ENCODE results near the gene FHL1. TPM values are rescaled to one million over a fixed set of nuclear protein-coding genes. Genes with fewer than 3 reads are reported as not detected.
A peak's percentile ranks its signal among the peaks of the same experiment; 100 is the strongest.

The FHL1 gene
- total and polyA plus RNA-seq, 7 donors, result 325 to 8,382 (median 6,074) TPM

DNA sequence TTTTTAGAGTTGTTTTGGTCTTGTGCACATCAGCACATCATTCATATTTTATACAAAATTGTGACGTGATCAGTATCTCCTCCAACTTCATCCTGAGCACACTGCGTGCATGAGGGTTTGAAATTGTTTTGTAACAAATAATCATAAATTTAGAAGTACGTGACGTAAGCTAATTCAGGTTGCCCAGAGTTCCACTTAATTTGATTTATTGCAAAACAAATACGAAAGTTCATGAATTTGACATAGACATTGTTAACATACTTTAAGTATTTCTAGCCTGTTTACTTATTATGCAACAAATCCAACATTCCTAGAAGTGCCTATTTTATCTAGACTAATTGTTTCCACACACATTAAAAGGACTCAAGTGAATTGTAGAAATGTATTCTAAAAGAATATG, 55.6 kb downstream of the FHL1 start:
- ATAC-seq (no peak), DNase-seq (no peak)
- H3K4me1 ChIP-seq, result peaks cover 12% of the 10 kb centered on the region
- peaks cover under 1 to 64% of the 10 kb centered on the region in 2 donors for H3K36me3 ChIP-seq (ENCODE audit: insufficient read depth in 1 of 2, low read depth in 1 of 2)
- TF ChIP-seq, protein P1, sequence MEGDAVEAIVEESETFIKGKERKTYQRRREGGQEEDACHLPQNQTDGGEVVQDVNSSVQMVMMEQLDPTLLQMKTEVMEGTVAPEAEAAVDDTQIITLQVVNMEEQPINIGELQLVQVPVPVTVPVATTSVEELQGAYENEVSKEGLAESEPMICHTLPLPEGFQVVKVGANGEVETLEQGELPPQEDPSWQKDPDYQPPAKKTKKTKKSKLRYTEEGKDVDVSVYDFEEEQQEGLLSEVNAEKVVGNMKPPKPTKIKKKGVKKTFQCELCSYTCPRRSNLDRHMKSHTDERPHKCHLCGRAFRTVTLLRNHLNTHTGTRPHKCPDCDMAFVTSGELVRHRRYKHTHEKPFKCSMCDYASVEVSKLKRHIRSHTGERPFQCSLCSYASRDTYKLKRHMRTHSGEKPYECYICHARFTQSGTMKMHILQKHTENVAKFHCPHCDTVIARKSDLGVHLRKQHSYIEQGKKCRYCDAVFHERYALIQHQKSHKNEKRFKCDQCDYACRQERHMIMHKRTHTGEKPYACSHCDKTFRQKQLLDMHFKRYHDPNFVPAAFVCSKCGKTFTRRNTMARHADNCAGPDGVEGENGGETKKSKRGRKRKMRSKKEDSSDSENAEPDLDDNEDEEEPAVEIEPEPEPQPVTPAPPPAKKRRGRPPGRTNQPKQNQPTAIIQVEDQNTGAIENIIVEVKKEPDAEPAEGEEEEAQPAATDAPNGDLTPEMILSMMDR (IDR thresholded peaks at IDR 0.05), result no peak
- intact Hi-C loops (cut with DNase I), result no loop called here
- no peaks in the 10 kb centered on the region for H3K27me3 ChIP-seq (ENCODE audit: insufficient read depth in 3 of 3, low read length in 2 of 3)
- WGBS, 3 donors, result 17 to 32% (median 31%) methylated on average over 5 of the region's 5 CpGs
- H3K27ac ChIP-seq, result peak overlapping the region; percentile 95
- no peaks in the 10 kb centered on the region for H3K9me3 ChIP-seq
- peak overlapping the region; percentile 74 for H3K4me3 ChIP-seq

DNA sequence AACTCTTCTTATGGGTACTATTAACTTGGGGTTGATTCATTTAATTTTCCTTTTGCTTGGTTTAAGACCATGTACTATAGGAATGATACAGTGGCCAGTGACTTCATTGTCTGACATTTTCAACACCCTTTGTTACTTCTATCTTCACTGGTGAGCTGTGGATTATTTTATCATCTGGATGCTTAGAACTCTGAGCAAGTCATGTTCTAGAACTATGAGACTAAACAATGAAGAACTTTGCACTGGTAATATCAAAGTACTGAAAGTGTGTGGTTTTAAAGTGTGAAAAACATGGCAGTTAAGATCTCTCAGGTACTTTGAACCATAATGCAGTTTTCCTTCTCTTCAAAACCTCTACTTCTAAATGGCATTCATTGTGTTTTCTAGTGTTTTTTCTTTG, 56.1 kb downstream of the FHL1 start:
- intact Hi-C loops (cut with DNase I), result no loop called here
- TF ChIP-seq, protein P1 (IDR thresholded peaks at IDR 0.05), result no peak
- DNase-seq, result no peak
- no peaks in the 10 kb centered on the region for H3K9me3 ChIP-seq
- no peaks in the 10 kb centered on the region for H3K27me3 ChIP-seq (ENCODE audit: insufficient read depth in 3 of 3, low read length in 2 of 3)
- ATAC-seq, result no peak
- peak overlapping the region; percentile 74 for H3K4me3 ChIP-seq
- H3K4me1 ChIP-seq, result peaks cover 12% of the 10 kb centered on the region
- peaks cover 2 to 64% of the 10 kb centered on the region in 2 donors for H3K36me3 ChIP-seq (ENCODE audit: insufficient read depth in 1 of 2, low read depth in 1 of 2)
- H3K27ac ChIP-seq, result peak overlapping the region; percentile 95

DNA sequence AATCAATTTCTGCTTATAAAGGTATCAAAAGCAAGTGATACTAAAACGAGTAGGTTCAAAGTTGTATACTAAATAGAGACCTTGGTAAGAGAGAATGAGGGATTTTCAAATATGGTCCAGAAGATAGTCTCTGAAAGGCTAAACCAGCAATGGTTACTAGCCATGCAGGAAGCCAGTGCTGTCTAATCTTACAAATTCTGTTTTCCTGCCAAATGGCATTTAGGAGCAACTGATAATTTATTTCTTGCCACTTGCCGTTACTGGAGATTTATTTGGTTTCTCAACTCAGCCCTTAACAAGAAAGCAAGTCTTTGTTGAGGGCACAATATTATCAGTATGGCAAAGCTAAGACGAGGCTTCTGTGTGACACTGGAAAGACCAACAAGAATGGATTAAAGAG, 56.6 kb downstream of the FHL1 start:
- peaks cover 12% of the 10 kb centered on the region for H3K4me1 ChIP-seq
- no peaks in the 10 kb centered on the region for H3K9me3 ChIP-seq
- no peaks in the 10 kb centered on the region for H3K27me3 ChIP-seq (ENCODE audit: insufficient read depth in 3 of 3, low read length in 2 of 3)
- intact Hi-C loops (cut with DNase I), result no loop called here
- peak overlapping the region; percentile 95 for H3K27ac ChIP-seq
- H3K36me3 ChIP-seq (ENCODE audit: insufficient read depth in 1 of 2, low read depth in 1 of 2), result peaks cover 2 to 64% of the 10 kb centered on the region in 2 donors
- DNase-seq (no peak), ATAC-seq (no peak)
- WGBS, 3 donors, result 9 to 22% (median 10%) methylated on average over 3 of the region's 3 CpGs
- TF ChIP-seq, protein P1 (IDR thresholded peaks at IDR 0.05), result no peak
- H3K4me3 ChIP-seq, result peak overlapping the region; percentile 74

DNA sequence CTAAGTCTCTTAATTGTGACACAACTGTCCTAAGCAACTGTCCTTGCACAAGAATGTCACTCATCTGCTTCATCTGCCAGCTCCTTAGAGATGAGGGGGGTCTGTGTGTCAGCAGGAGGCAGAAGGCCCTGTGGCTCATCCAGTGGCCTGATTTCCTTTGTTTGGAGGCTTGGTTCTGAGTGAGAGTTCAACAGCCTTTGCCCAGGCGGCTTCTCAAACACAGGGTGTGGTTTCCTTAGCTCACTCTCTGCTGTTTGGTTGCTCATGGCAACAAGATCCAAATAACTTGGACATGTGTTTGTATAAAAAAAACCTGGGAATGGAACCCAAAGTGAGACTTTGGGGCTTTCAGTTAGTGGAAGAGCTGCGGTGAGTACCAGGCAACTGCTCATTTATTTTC, 57.2 kb downstream of the FHL1 start:
- ATAC-seq (peak; percentile 9 to 48 (median 25)), DNase-seq (peak; percentile 36 to 70)
- intact Hi-C loops (cut with DNase I), result no loop called here
- Histone ChIP-seq H3K27me3 (ENCODE audit: insufficient read depth in 3 of 3, low read length in 2 of 3) (no peaks in the 10 kb centered on the region), H3K27ac (peak overlapping the region; percentile 95), H3K9me3 (no peaks in the 10 kb centered on the region), H3K36me3 (ENCODE audit: insufficient read depth in 1 of 2, low read depth in 1 of 2) (peaks cover 2 to 65% of the 10 kb centered on the region in 2 donors), H3K4me1 (peaks cover 12% of the 10 kb centered on the region), H3K4me3 (peak overlapping the region; percentile 74)
- TF ChIP-seq, protein P1 (IDR thresholded peaks at IDR 0.05), result no peak
- 5 to 34% (median 13%) methylated on average over 2 of the region's 2 CpGs for WGBS, 3 donors

DNA sequence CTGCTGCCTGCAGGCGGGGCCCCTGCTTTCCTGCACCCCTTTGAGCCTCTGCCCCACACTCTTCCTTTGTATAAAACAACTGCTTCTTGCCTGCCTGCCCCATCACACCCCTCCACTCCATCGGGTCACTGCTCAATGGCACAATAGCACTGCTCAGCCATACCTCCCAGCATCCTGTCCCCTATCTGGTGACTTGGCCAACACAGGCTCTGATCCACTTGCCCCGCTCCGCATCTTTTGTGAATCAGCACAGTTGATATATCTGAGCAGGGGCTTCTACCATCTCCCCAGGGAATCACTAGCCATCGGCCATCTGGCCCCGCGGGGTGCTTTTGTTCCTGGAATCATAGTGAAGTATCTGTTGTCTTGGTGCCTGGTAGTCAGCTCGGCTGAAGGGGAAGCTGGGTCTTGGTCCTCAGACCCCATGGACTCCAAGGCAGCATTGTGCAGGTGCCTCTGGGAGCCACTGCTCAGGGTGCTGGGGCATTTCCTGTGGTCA, 58.6 kb downstream of the FHL1 start:
- Histone ChIP-seq H3K27me3 (ENCODE audit: insufficient read depth in 3 of 3, low read length in 2 of 3) (no peaks in the 10 kb centered on the region), H3K36me3 (ENCODE audit: insufficient read depth in 1 of 2, low read depth in 1 of 2) (peaks cover 2 to 68% of the 10 kb centered on the region in 2 donors), H3K4me1 (peaks cover 12% of the 10 kb centered on the region), H3K9me3 (no peaks in the 10 kb centered on the region), H3K27ac (peak overlapping the region; percentile 95), H3K4me3 (peak overlapping the region; percentile 74)
- DNase-seq (no peak), ATAC-seq (peak in 1 of 4 donors; percentile 7)
- intact Hi-C loops (cut with DNase I), result no loop called here
- TF ChIP-seq, protein P1 (IDR thresholded peaks at IDR 0.05), result no peak
- 42 to 55% (median 54%) methylated on average over 6 to 8 of the region's 8 CpGs for WGBS, 3 donors
